Caco-2 (cell line): Measurements from ENCODE around the gene GIPC3. TPM values are rescaled to one million over a fixed set of nuclear protein-coding genes. Genes with fewer than 3 reads are reported as not detected.

Source experiments
- BruUV-seq: library from RNA; stranded (reverse); fragments of 400-500 nt; replicated peaks from 2 replicates; lab custom pipeline; 2021; lab: Mats Ljungman, UMichigan
- CTCF ChIA-PET: fragments of 300-600 bp; sonication (Branson Sonifier 250); formaldehyde crosslinking; loops from one replicate; lab custom pipeline; 2022; ENCODE audit warnings: antibody characterized with exemption; lab: Charles Lee
- POLR2A ChIA-PET: fragments of 300-600 bp; sonication (Branson Sonifier 250); formaldehyde crosslinking; loops from one replicate; lab custom pipeline; 2022; ENCODE audit warnings: antibody characterized with exemption; lab: Charles Lee
- DNase-seq, 2 experiments: peaks; one replicate each; pipeline versions ENCODE4 v3.0.0 to v3.0.0-alpha.2; 2020 to 2022
- H3K27me3 ChIP-seq: replicated peaks from 2 replicates; pipeline ENCODE4 v1.6.0; 2011; ENCODE audit warnings: low read length; ENCODE audit not compliant: control insufficient read depth, insufficient read depth
- H3K36me3 ChIP-seq: 2 replicates; pipeline ENCODE4 v1.5.1; 2011; ENCODE audit warnings: low read length; ENCODE audit not compliant: control insufficient read depth, insufficient read depth
- H3K4me1 ChIP-seq: fragments of 250-450 bp; sonication (Bioruptor Pico); 2 replicates; pipeline ENCODE4 v1.5.1; 2020; ENCODE audit warnings: mild to moderate bottlenecking
- H3K4me3 ChIP-seq: 2 replicates; pipeline ENCODE4 v1.5.1; 2011; ENCODE audit warnings: low read depth, mild to moderate bottlenecking, control low read depth, low read length
- H3K9me3 ChIP-seq: fragments of 250-450 bp; sonication (Bioruptor Pico); 2 replicates; pipeline ENCODE4 v1.5.1; 2020; ENCODE audit warnings: mild to moderate bottlenecking, moderate library complexity
- H3K27ac Mint-ChIP-seq: one replicate; pipeline ENCODE4 v1.8.0; 2022; ENCODE audit warnings: mixed read lengths; ENCODE audit not compliant: unreplicated experiment
- H3K27me3 Mint-ChIP-seq: one replicate; pipeline ENCODE4 v1.8.0; 2022; ENCODE audit warnings: mixed read lengths; ENCODE audit not compliant: insufficient read depth, unreplicated experiment
- H3K36me3 Mint-ChIP-seq: one replicate; pipeline ENCODE4 v1.8.0; 2022; ENCODE audit warnings: mild to moderate bottlenecking, mixed read lengths; ENCODE audit not compliant: insufficient read depth, unreplicated experiment
- H3K4me1 Mint-ChIP-seq: one replicate; pipeline ENCODE4 v1.8.0; 2022; ENCODE audit warnings: low read depth, mixed read lengths; ENCODE audit not compliant: unreplicated experiment
- H3K4me3 Mint-ChIP-seq: one replicate; pipeline ENCODE4 v1.8.0; 2022; ENCODE audit warnings: mild to moderate bottlenecking, moderate library complexity, mixed read lengths; ENCODE audit not compliant: unreplicated experiment
- H3K9me3 Mint-ChIP-seq: one replicate; pipeline ENCODE4 v1.8.0; 2022; ENCODE audit warnings: mixed read lengths; ENCODE audit not compliant: unreplicated experiment
- CTCF ChIP-seq, 2 experiments: fragments of 200-600 bp in 1 of 2; IDR thresholded peaks; 1 replicate in 1 of 2; 2 replicates in 1 of 2; pipeline versions ENCODE4 v1.5.1 to v1.8.0; 2011 to 2022; ENCODE audit warnings: antibody characterized with exemption in 1 of 2, control low read depth in 1 of 2, inconsistent platforms in 1 of 2, low read depth in 1 of 2, low read length in 1 of 2, mild to moderate bottlenecking in 1 of 2, moderate library complexity in 1 of 2; ENCODE audit not compliant: insufficient read depth in 1 of 2, severe bottlenecking in 1 of 2, unreplicated experiment in 1 of 2
- intact Hi-C: fragments of 100-400 bp; cut with micrococcal nuclease; formaldehyde crosslinking; loops from one replicate; pipeline ENCODE4 v1.10.0; 2022; ENCODE audit not compliant: unreplicated experiment
- total RNA-seq: library from RNA; stranded (reverse); gene quantifications from 2 replicates; pipeline ENCODE4 v1.2.3, GENCODE V29; 2022

The GIPC3 gene
- total RNA-seq, 1 experiment from 2014 or later, result not detected

- Mint-ChIP-seq H3K27me3 (no peaks in the 10 kb centered on the region), H3K9me3 (no peaks in the 10 kb centered on the region), H3K36me3 (peaks cover 41% of the 10 kb centered on the region), H3K4me3 (no peak overlapping the region), H3K4me1 (no peaks in the 10 kb centered on the region), H3K27ac (no peak overlapping the region)
- CTCF ChIA-PET, result interaction anchor here (0.5 to 1.6 kb wide), 9 partner anchors 9 to 218 kb away, joined by 3 to 7 read pairs (median 4); partner anchors contain the start of genes MFSD12 and MRPL54
- BruUV-seq, result no TSS peak
- peak; percentile 63 to 84 for DNase-seq
- Histone ChIP-seq H3K27me3 (no peaks in the 10 kb centered on the region), H3K36me3 (no peaks in the 10 kb centered on the region; the same call in 1 of the 2 replicates), H3K4me1 (no peaks in the 10 kb centered on the region), H3K4me3 (no peak overlapping the region), H3K9me3 (no peaks in the 10 kb centered on the region)
- peak; percentile 91 to 94 for TF ChIP-seq CTCF (IDR thresholded peaks at IDR 0.05; ENCODE audit: insufficient read depth in 1 of 2, low read depth in 1 of 2, low read length in 1 of 2, severe bottlenecking in 1 of 2, unreplicated experiment in 1 of 2)
- intact Hi-C loops, result no loop called here
- POLR2A ChIA-PET, result no interaction called here
Observed at GRCh38 chr19:3544742-3545668, 40.3 kb upstream of the GIPC3 start.

GRCh38 chr19:3545669-3546034, 39.6 kb upstream of the GIPC3 start:
- H3K27ac Mint-ChIP-seq, result no peak overlapping the region
- POLR2A ChIA-PET, result no interaction called here
- intact Hi-C loops, result no loop called here

More at GRCh38 chr19:3545669-3546034, 39.6 kb upstream of the GIPC3 start:
- Histone ChIP-seq H3K27me3 (no peaks in the 10 kb centered on the region), H3K4me1 (no peaks in the 10 kb centered on the region), H3K36me3 (no peaks in the 10 kb centered on the region; the same call in 1 of the 2 replicates), H3K4me3 (no peak overlapping the region), H3K9me3 (no peaks in the 10 kb centered on the region)
- BruUV-seq, result no TSS peak
- Mint-ChIP-seq H3K9me3 (no peaks in the 10 kb centered on the region), H3K4me1 (no peaks in the 10 kb centered on the region), H3K4me3 (no peak overlapping the region), H3K36me3 (peaks cover 42% of the 10 kb centered on the region), H3K27me3 (no peaks in the 10 kb centered on the region)
- CTCF ChIA-PET, result interaction anchor here (1.0 to 1.6 kb wide), 3 partner anchors 10 to 73 kb away, joined by 4 to 6 read pairs (median 5); no protein-coding TSS in a partner anchor
- no peak for TF ChIP-seq CTCF (IDR thresholded peaks at IDR 0.05; ENCODE audit: insufficient read depth in 1 of 2, low read depth in 1 of 2, low read length in 1 of 2, severe bottlenecking in 1 of 2, unreplicated experiment in 1 of 2)
- DNase-seq, result no peak
